SK-N-SH treated with all-trans-retinoic acid at 6 μM for 48 hours (cell line): ENCODE data around the gene TTC39C.

ENCODE experiments used
- ISL1 ChIP-seq: fragments of 250-450 bp; sonication (Bioruptor Pico); IDR thresholded peaks from 2 replicates; pipeline ENCODE4 v2.1.2; 2022; ENCODE audit warnings: mild to moderate bottlenecking, moderate library complexity
- PPARA ChIP-seq: fragments of 250-450 bp; sonication (Bioruptor Pico); IDR thresholded peaks from 2 replicates; pipeline ENCODE4 v1.5.0; 2020; ENCODE audit warnings: mild to moderate bottlenecking, borderline replicate concordance
- TCF4 ChIP-seq: fragments of 250-450 bp; sonication (Bioruptor Pico); IDR thresholded peaks from 2 replicates; pipeline ENCODE4 v1.8.0; 2021; ENCODE audit warnings: mild to moderate bottlenecking, moderate library complexity, borderline replicate concordance

DNA sequence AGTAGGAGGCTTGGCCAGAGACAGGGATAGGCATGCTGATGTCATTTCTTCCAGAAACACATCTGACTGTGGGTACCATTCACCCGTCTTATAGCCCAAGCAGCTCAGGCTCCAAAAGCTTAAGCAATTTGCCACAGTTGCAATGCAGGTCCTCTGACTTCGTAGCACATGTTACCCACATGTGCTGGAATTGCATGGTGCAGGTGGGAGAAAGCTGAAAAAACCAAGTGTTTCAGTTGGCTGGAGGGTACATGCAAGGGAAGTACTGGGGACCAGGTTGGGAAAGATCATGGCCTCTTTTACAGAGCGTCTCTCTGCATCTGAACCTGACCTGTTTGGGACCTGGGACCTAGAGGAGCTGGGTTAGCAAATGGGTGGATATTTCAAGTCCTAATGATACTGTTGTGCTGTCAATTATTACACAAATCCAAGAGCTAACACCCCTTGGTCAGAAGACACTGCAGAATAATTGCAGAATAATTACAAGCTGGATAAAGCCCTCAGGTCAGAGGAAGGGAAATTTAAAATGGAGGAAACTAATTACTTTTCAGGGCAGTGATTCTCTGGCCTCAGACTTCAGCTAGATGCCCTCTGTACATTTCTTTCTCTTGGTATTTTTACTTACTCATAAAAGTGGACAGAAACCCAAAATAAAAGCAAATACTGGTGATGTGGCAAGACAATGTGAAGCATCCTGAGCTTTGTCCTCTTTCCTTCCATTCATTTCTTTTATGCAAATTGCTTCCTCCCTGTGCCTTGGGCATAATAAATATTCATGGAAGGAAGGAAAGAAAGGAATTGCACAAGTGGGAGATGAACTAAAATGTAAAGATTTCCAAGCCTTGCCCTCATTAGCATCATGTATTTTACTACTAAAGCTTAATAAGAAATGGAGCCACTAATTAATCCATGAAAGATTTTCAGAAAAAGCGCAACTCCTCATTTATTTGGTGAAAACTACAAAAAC, 45.6 kb upstream of the TTC39C start:
- TF ChIP-seq TCF4 (no peak), PPARA (CRISPR knock-in tag) (no peak), ISL1 (CRISPR knock-in tag) (no peak)
